ENCODE results near the gene FAM131B. TPM values are rescaled to one million over a fixed set of nuclear protein-coding genes. Genes with fewer than 3 reads are reported as not detected.
A peak's percentile ranks its signal among the peaks of the same experiment; 100 is the strongest.

Gene FAM131B
- total RNA-seq, 1 donor from 2014 or later, result 17.0 TPM

GRCh38 chr7:143355450-143356385 lies 6.8 kb downstream of the FAM131B start:
- Mint-ChIP-seq H3K9me3 (ENCODE audit: unreplicated experiment) (no peaks in the 10 kb centered on the region), H3K4me1 (ENCODE audit: unreplicated experiment) (peaks cover 8% of the 10 kb centered on the region), H3K27ac (ENCODE audit: unreplicated experiment) (peak overlapping the region; percentile 61), H3K36me3 (ENCODE audit: unreplicated experiment) (peaks cover 18% of the 10 kb centered on the region), H3K4me3 (ENCODE audit: unreplicated experiment) (no peak overlapping the region), H3K27me3 (ENCODE audit: unreplicated experiment) (peaks cover 16% of the 10 kb centered on the region)
- TF ChIP-seq, protein P1, sequence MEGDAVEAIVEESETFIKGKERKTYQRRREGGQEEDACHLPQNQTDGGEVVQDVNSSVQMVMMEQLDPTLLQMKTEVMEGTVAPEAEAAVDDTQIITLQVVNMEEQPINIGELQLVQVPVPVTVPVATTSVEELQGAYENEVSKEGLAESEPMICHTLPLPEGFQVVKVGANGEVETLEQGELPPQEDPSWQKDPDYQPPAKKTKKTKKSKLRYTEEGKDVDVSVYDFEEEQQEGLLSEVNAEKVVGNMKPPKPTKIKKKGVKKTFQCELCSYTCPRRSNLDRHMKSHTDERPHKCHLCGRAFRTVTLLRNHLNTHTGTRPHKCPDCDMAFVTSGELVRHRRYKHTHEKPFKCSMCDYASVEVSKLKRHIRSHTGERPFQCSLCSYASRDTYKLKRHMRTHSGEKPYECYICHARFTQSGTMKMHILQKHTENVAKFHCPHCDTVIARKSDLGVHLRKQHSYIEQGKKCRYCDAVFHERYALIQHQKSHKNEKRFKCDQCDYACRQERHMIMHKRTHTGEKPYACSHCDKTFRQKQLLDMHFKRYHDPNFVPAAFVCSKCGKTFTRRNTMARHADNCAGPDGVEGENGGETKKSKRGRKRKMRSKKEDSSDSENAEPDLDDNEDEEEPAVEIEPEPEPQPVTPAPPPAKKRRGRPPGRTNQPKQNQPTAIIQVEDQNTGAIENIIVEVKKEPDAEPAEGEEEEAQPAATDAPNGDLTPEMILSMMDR (IDR thresholded peaks at IDR 0.05), result no peak
- DNase-seq (ENCODE audit: extremely low spot score, unreplicated experiment), result no peak

GRCh38 chr7:143354965-143355364 lies 7.5 kb downstream of the FAM131B start:
- Mint-ChIP-seq H3K27ac (ENCODE audit: unreplicated experiment) (no peak overlapping the region), H3K4me1 (ENCODE audit: unreplicated experiment) (peaks cover 3% of the 10 kb centered on the region), H3K36me3 (ENCODE audit: unreplicated experiment) (peaks cover 18% of the 10 kb centered on the region), H3K9me3 (ENCODE audit: unreplicated experiment) (no peaks in the 10 kb centered on the region), H3K27me3 (ENCODE audit: unreplicated experiment) (peaks cover 15% of the 10 kb centered on the region), H3K4me3 (ENCODE audit: unreplicated experiment) (no peak overlapping the region)
- no peak for DNase-seq (ENCODE audit: extremely low spot score, unreplicated experiment)
- TF ChIP-seq, protein P1 (IDR thresholded peaks at IDR 0.05), result no peak

- Mint-ChIP-seq H3K9me3 (ENCODE audit: unreplicated experiment) (no peaks in the 10 kb centered on the region), H3K4me1 (ENCODE audit: unreplicated experiment) (peaks cover 3% of the 10 kb centered on the region), H3K27me3 (ENCODE audit: unreplicated experiment) (peaks cover 21% of the 10 kb centered on the region), H3K36me3 (ENCODE audit: unreplicated experiment) (peaks cover 17% of the 10 kb centered on the region), H3K27ac (ENCODE audit: unreplicated experiment) (no peak overlapping the region), H3K4me3 (ENCODE audit: unreplicated experiment) (no peak overlapping the region)
- TF ChIP-seq, protein P1 (IDR thresholded peaks at IDR 0.05), result no peak
- DNase-seq (ENCODE audit: extremely low spot score, unreplicated experiment), result no peak
These were observed 8.1 kb downstream of the FAM131B start for GRCh38 chr7:143354376-143354775.

DNA sequence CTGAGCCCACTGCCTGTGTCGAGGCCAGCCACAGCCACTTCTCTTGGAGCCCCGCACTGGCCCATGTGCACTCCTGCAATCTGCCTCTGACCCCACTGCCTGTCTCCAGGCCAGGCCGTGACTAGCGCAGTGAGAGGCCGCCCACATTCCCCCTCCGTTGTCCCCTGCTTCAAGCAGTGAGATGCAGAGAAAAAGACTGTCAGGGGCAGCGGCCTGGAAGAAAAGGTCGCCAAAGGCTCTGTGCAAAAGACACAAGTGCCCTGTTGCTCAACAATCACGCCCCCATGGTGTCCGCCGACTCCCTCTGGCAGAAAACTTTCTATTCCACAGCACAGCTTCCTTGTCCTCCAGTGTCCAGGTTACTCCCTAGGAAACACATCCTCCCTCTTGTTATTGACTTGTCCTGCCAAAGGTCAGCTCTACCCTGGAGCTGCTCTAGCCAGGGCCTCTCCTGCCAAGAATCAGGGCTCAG lies 9.9 kb downstream of the FAM131B start:
- Mint-ChIP-seq H3K4me1 (ENCODE audit: unreplicated experiment) (peaks cover 3% of the 10 kb centered on the region), H3K27me3 (ENCODE audit: unreplicated experiment) (peaks cover 39% of the 10 kb centered on the region), H3K9me3 (ENCODE audit: unreplicated experiment) (no peaks in the 10 kb centered on the region), H3K36me3 (ENCODE audit: unreplicated experiment) (peaks cover 9% of the 10 kb centered on the region), H3K27ac (ENCODE audit: unreplicated experiment) (no peak overlapping the region), H3K4me3 (ENCODE audit: unreplicated experiment) (no peak overlapping the region)
- TF ChIP-seq, protein P1 (IDR thresholded peaks at IDR 0.05), result no peak
- DNase-seq (ENCODE audit: extremely low spot score, unreplicated experiment), result no peak

- no peaks in the 10 kb centered on the region for H3K9me3 Mint-ChIP-seq (ENCODE audit: unreplicated experiment)
- no peak overlapping the region for H3K4me3 Mint-ChIP-seq (ENCODE audit: unreplicated experiment)
- peaks cover 7% of the 10 kb centered on the region for H3K36me3 Mint-ChIP-seq (ENCODE audit: unreplicated experiment)
- peaks cover 47% of the 10 kb centered on the region for H3K27me3 Mint-ChIP-seq (ENCODE audit: unreplicated experiment)
- no peak for DNase-seq (ENCODE audit: extremely low spot score, unreplicated experiment)
- H3K27ac Mint-ChIP-seq (ENCODE audit: unreplicated experiment), result no peak overlapping the region
- peaks cover 3% of the 10 kb centered on the region for H3K4me1 Mint-ChIP-seq (ENCODE audit: unreplicated experiment)
- TF ChIP-seq, protein P1 (IDR thresholded peaks at IDR 0.05), result no peak
These were observed 10.9 kb downstream of the FAM131B start for GRCh38 chr7:143351574-143351973.

Measured in osteocyte (in vitro differentiated cells).